Left renal cortex interstitium (tissue), 4 donors: Measurements from ENCODE around the gene NR3C2. TPM values are rescaled to one million over a fixed set of nuclear protein-coding genes. Genes with fewer than 3 reads are reported as not detected.
"Not testable (repeated sequence)": the region's sequence is repeated elsewhere in the genome, so short reads cannot be mapped to it uniquely, and the experiment has no call there.

ENCODE experiments used
- DNase-seq, 4 donors: peaks; one replicate each; pipeline ENCODE4 v3.0.0-alpha.2; 2013; ENCODE audit warnings: low read depth in 4 of 4, low spot score in 2 of 4, missing footprints in 1 of 4
- polyA plus RNA-seq, 4 donors: library from polyadenylated mRNA; unstranded; fragments of 120-200 nt; gene quantifications; one replicate each; pipeline ENCODE4 v1.2.1, GENCODE V29; 2013; ENCODE audit not compliant: insufficient read length in 4 of 4

NR3C2 gene
- polyA plus RNA-seq, 4 donors = 14.0 to 20.0 (median 16.0) TPM

DNA sequence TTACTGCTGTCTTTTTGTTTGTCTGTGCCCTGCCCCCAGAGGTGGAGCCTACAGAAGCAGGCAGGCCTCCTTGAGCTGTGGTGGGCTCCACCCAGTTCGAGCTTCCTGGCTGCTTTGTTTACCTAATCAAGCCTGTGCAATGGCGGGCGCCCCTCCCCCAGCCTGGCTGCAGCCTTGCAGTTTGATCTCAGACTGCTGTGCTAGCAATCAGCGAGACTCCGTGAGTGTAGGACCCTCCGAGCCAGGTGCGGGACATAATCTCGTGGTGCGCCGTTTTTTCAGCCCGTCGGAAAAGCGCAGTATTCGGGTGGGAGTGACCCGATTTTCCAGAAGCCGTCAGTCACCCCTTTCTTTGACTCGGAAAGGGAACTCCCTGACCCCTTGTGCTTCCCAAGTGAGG is 118.9 kb downstream of the NR3C2 start:
- not testable (repeated sequence) for DNase-seq

DNA sequence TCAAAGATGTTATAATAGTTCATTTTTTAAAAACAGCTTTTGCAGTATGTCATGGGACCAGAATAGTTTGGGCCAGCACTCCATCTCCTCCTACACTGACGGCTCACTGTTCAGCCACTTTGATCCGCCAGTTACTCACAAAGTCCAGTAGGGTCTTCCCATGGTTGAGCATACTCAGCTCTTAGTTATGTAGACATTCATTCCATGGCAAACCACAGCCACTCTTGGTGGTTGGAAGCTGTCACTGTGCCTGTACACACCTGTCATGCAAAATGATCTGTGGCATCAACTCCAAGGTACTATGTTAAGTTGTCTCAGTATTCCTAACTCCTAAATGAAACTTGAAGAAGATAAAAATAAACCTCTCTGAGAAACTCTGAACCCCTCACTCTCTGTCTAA is 127.2 kb downstream of the NR3C2 start:
- DNase-seq = no peak

DNA sequence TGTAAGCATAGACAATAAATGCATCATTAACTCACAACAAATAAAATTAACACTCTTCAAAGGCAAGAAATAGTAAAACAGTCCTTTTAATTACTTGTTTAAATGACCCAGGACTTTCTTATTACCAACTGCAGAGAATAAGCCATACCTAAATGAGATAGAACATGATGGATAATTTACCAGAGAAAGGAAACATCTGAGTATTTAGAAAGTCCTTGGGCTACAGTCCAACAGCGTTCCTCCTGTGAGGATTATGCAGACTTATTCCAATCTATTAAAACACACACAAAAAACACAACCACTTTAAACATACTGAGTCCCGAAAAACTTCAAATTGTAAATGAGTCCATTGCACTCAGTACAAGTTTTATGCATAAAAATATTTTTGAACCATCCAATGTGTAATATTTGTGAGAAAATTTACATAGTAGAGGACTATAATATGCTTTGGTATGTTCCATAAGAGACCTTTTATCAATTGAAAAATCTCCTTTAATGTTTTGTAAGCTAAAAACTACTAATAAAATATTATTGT is 129.2 kb downstream of the NR3C2 start:
- DNase-seq = peak in 1 of 4 donors; percentile 29

DNA sequence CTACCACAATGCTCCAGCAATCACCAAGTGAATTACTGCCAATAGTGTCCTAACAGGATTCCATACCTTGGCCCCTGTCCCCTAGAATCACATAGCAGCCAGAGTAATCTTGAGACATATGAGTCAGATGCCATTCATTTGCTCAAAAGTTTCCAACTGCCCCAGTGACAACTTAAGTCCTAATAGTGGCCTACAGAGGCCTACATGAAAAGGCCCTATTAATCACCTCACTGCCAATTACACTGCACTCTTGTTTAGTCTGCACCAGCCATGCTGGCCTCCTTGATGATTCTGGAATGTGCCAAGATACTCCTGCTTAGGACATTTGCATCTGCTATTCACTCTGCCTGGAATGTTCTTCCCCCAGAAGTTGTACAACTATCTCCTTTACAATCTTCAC is 130.7 kb downstream of the NR3C2 start:
- DNase-seq = no peak

DNA sequence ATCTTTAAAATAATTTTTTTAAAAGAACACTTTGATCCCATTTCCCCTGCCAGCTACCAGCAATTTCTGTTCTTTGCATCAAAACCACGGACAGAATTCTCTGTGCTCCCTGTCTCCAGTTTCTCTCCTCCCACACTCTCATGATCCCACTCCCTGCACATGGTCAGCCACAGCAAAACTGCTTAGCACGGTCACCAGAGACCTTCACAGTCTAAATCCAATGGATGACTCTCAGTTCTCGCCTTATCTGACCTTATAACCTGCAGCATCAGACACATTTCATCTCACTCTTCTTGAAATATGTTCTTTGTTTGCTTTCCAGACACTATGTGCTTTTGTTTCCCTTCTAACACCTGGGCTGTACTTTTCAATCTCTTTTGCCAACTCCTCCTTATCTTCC is 131.5 kb downstream of the NR3C2 start:
- no peak for DNase-seq

DNA sequence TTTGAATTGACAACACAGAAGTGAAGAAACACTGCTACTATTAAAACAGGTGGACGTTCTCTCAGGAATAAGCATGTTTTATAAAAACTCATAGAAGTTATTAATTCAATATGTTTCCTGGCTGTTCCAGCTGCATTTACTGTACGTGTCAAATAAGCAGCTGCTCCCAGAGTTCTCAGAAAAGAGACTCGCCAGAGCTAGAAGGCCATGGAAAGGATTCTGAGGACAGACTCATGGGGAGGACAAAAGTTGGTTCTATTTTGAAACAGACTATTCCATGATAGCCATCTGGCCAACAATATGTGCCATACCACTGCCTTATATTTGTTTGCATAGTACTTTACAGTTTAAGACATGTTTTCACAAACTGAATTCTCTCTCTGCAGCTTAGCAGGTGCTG is 136.5 kb downstream of the NR3C2 start:
- no peak for DNase-seq

DNA sequence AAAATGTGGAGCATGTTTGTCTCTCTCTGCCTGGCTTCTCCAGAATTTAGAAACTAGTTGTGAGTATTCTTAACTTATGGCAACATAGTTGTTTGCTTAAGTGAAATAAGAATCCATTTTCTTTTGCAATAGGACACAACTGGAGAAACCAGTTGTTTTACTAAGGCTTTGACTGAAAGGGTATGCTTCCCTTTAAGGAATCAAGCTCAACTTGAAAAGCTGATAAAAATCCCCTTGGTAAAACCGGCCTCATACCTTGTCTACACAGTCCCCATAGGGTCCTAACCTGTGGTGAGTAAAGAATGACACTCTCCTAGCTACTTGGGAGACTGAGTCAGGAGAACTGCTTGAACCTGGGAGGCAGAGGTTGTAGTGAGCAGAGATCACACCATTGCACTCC is 139.8 kb downstream of the NR3C2 start:
- no peak for DNase-seq

DNA sequence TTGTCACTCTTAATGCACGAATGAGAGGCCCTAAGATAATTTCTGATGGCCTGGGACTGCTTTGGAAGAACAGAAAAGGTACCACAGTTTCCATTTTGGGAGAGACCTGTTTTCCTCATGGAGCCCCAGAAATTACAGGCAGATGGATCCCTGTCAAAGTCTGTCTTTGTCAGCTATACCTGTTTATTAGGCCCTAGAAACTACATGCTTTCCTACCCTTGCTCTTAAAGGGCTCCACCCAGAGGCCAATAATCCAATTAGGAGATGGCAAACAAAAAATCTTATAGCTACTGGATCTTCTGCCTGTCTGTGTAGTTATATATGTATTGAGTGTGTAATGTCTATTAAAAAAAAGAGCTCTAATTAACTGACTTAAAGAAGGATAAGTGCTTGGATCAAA is 141.3 kb downstream of the NR3C2 start:
- no peak for DNase-seq

DNA sequence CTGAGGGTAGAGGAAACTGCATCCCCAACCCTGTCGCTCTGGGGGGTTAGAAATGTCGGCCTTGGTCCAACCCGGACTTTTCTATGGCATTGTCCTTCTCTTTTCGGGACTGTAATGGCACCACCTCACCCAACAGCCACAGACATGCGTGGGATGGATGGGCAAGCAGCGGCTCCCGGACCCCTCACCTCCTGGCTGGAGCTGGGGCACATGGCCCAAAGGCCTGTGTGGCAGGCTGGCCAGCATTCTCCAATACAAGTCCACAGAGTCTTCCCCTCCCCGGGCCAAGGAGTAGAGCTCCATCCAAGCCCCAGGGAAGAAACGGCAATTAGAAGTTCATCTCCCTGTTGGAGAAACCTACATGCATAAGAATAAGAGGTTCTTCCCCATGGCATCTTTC is 142.9 kb downstream of the NR3C2 start:
- no peak for DNase-seq

DNA sequence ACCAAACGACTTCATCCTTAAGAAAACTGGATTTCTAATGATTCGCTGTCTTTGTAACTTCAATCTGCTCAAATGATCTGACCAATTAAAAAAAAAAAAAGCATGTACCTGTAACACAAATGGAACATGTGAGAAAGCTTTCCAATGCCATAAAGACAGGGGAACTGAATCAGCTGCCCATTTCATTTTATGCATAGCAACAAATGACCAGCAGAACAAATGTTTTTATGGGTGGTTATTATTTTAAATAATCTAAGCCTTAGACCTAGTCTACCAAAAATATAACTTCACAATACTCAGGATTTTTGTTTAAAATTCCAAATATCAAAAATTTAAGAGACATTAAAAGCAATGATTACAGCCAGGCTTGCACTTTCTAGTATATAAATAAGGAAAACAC is 145.7 kb downstream of the NR3C2 start:
- no peak for DNase-seq

DNA sequence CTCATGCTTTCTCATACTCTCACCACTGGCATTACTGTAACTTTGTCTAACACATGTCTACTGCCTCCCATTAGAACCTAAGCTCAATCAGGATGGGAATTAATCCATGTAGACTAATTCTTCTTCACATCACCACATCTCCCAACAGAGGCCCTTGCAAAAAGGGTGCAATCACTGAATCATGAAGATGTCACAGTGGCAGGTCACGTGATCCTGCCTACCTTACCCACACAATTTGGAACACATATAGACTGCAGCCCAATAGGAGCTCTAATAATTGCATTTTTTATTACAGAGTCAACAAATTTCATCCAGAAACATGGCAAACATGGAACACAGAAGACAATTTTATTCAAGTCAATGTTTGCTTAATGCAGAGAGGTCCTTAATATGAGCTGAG is 146.6 kb downstream of the NR3C2 start:
- no peak for DNase-seq

DNA sequence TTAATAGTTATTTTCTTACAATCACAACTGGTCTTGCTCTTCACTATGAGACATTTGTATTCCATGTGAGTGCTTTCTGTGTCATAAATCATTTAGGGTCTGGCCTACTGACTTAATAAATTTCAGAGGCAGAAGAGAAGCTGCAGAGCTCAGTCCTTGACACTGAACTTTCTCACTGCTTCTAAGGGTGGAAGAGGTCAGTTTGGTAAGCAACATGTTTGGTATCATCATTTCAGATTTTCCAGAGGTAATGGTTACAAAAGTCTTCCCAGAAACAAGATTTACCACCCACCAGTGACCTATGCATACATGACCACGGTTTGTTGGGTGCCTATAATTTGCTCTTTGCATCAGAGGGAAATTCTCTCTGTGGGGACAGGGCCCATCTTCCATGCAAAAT is 148.6 kb downstream of the NR3C2 start:
- DNase-seq = no peak

DNA sequence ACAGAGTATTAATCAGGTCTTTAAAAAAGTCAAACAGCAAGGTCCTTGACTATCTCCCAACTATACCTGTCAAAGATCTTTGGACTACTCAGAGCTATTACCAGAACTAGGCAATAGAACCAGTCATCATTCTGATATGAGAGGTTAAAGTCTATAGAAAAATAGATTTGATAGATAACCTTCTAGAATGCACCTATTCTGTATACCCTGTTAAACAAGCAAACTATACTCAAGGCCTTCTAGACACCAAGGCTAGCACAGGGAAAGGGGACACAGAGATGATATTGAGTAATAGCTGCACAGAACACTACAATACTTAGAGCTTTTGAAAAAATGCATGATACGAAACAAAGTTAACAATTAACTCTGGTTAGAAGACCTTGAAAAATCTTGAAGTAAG is 149.5 kb downstream of the NR3C2 start:
- no peak for DNase-seq

DNA sequence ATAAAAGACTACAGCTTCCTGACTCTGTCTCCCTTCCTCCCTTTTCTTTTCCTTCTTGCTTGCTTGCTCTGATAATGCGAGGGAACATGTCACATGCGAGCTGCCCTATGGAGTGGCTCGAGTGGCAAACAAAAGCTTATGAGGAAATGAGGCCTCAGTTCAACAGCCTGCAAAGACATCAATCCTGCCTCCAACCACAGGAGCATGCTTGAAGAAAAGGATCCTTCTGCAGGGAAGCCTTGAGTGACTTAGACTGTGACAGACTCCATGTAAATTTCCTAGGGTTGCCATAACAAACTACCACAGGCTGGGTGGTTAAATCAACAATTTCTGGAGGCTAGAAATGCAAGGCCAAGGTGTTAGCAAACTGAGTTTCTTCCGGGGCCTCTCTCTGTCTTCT is 152.5 kb downstream of the NR3C2 start:
- DNase-seq = no peak

DNA sequence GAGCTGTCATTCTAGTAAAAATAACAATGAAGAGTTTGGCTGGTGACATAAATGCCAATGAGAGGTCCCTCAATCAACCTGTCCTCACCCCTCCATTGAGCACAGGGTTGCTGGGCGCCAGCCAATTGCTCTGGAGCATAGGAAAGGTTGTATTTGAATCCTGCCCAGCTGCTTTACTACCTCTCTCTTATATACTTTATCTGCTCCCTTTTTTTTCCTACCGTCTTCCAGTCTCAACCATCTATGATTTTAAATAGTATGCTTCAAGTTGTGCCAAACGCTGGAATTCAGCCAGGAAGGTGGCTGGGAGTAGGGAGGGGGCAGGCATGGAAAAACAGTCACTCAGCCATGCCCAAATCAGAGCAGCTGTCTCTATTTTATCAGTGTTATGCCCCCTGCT is 153.8 kb downstream of the NR3C2 start:
- no peak for DNase-seq

DNA sequence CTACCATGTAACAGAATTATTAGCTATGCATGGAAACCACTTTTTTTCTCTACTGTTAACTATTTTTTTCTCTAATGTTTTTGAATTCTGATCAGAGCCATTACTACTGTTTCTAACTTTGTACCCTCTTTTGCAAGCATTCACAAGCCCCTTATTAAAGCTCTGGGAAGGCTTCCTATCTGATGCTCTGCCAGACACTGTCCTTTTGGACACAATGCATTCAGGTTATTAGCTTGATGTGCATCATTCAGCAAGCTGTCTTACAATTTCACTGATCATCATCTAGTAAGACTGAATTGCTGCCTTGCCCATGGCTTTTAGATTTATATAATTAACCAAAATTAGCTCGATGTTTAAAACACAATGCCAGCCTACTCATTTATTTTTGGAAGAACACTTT is 155.1 kb downstream of the NR3C2 start:
- DNase-seq = no peak

DNA sequence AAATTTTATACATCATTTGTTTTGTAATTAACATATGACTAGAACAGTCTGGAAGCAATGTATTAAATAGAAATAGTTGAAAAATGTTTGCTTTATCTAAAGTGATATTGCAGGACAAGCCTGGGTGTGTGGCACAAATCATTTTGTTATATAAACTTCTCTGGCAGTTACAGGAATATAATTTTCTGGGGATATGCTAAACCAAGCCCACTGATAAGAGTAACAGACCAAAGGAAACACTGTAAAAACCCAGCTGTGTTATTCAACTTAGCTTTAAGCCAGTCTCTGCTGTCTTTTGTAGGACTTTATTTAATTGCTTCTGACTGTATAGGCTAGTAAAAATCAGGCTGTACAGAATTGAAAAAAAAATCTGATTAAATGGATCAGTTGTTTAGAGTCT is 156.2 kb downstream of the NR3C2 start:
- DNase-seq = no peak

DNA sequence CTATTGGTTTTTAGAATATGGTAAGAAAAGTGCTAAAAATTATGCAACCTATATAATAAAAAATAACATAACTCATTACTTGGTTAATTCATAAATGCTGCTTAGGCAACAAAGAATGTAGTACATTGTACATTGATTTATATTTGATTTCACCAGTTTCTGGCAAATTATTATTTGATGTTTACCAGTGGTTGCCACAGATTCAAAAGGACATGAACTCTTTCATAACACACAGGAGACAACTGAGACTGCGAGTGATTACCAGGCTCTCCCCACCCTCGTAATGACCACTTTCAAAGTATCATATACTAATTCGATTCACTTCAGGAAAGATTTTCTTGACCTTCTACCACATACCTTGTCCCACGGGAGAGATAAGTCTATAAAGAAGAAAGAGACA is 158.5 kb downstream of the NR3C2 start:
- no peak for DNase-seq

DNA sequence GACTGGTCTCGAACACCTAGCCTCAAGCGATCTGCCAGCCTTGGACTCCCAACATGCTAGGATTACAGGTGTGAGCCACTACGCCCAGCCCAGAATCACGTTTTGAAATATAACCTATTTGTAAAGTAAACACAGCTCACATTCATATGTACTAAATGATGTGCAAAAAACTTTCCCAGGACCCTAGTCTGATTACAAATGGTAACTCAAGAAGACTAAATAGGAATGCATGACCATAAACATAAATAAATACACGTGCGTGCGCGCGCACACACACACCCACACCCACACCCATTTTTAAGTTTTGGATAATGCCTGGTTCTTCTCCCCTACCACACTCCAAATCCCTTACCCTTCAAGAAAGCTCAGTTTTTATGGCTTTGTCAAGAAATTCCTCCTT is 163.9 kb downstream of the NR3C2 start:
- no peak for DNase-seq

DNA sequence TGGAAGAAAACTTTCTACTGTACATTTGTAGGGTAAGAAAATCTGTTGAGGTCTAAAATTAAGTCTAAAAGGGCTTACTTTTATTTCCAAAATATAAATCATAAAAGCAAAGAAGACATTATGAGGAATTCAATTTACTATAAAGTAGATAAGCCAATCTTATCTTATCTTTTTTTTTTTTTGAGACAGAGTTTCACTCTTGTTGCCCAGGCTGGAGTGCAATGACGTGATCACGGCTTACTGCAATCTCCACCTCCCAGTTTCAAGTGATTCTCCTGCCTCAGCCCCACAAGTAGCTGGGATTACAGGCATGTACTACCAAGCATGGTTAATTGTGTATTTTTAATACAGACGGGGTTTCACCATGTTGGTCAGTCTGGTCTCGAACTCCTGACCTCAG is 166.9 kb downstream of the NR3C2 start:
- no peak for DNase-seq

DNA sequence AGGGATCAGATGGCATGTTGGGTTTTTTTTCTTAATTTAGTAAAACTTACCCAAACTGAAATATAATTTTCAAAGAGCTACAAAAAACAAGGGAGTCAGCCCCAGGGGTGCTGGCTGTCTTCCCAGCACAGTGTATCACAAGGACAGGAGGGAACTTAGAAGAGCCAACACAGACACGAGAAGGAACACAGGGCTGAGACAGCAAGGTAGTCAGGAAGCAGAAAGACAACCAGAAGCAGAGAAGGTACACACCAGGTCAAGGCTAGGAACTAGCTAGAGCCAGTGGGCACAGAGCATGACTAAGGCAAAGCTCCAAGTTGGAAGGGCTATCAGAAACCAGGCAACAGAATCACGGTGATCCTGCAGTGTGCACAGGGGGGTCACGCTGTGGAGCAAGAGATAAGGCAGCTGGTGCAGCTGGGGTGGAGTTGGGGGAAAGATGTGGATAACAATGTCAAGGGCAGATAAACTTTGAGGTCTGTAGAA is 168.7 kb downstream of the NR3C2 start:
- DNase-seq = no peak

DNA sequence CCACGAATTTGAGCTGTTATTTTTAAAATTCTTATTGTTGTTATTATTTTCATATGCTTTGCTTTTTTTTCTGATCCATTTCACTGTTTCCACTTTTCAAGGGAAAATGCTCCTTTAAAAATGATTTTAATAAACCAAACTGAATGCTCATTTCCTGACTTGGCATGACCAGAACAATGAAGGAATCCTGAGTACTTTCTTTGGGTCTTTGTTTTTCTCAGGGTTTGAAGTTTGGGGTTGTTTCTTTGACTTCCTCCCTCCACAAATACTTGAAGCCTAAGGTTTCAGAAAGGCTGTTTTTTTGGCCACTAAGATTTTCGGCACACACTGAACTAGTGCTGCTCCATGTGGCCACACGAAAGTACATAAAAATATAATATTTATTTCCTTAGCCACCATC is 171.0 kb downstream of the NR3C2 start:
- DNase-seq = no peak

DNA sequence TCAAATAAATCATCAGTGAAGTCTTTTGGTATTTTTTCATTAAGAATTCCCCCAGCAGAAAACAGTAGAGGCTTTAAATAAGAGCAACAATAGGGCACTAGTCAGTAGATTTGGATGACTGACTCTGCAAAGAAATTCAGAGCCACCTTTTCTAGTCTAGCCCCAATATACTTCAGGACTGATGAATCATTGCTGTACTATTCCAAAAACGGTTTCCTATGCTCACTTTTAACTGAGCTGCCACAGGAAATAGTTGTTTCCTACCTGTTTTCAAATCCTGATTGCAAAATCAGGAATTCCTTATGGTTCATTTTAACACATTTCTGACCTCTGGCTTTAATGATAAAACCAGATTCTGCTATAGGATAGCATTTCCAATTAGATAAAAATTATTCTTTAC is 171.6 kb downstream of the NR3C2 start:
- DNase-seq = no peak
